NCI-H1930 (cell line): ENCODE results near the gene CDC7.
"Not testable (repeated sequence)": the region's sequence is repeated elsewhere in the genome, so short reads cannot be mapped to it uniquely, and the experiment has no call there.

ENCODE experiments used
- DNase-seq, 2 experiments: peaks; one replicate each; lab custom pipeline; 2025; lab: John Stamatoyannopoulos, UW

Gene CDC7

GRCh38 chr1:91511386-91511785 is 10.7 kb downstream of the CDC7 start:
- DNase-seq, result no peak

GRCh38 chr1:91513160-91513559 is 12.5 kb downstream of the CDC7 start:
- DNase-seq, result no peak

GRCh38 chr1:91513706-91514105 is 13.1 kb downstream of the CDC7 start:
- DNase-seq, result no peak

- DNase-seq, result no peak
These were observed 15.3 kb downstream of the CDC7 start for GRCh38 chr1:91515994-91516393.

- not testable (repeated sequence) for DNase-seq
These were observed 16.0 kb downstream of the CDC7 start for GRCh38 chr1:91516605-91517004.

GRCh38 chr1:91519167-91519566 is 18.5 kb downstream of the CDC7 start:
- DNase-seq, result not testable (repeated sequence)

GRCh38 chr1:91520942-91521507 is 20.4 kb downstream of the CDC7 start:
- DNase-seq, result no peak

- no peak for DNase-seq
These were observed 22.8 kb downstream of the CDC7 start for GRCh38 chr1:91523482-91523881.

GRCh38 chr1:91526496-91526895 is 25.8 kb downstream of the CDC7 start:
- no peak for DNase-seq

- DNase-seq, result no peak
These were observed 26.7 kb downstream of the CDC7 start for GRCh38 chr1:91527266-91527765.

GRCh38 chr1:91527781-91528180 is 27.1 kb downstream of the CDC7 start:
- no peak for DNase-seq

GRCh38 chr1:91529856-91530255 is 29.2 kb downstream of the CDC7 start:
- no peak for DNase-seq

GRCh38 chr1:91533361-91534024 is 32.8 kb downstream of the CDC7 start:
- DNase-seq, result no peak

GRCh38 chr1:91535441-91535840 is 34.8 kb downstream of the CDC7 start:
- DNase-seq, result no peak

GRCh38 chr1:91537281-91537986 is 36.8 kb downstream of the CDC7 start:
- DNase-seq, result no peak

GRCh38 chr1:91537987-91538304 is 37.3 kb downstream of the CDC7 start:
- no peak for DNase-seq

- no peak for DNase-seq
These were observed 40.3 kb downstream of the CDC7 start for GRCh38 chr1:91540910-91541309.

GRCh38 chr1:91541918-91542533 is 41.4 kb downstream of the CDC7 start:
- DNase-seq, result no peak

- no peak for DNase-seq
These were observed 45.1 kb downstream of the CDC7 start for GRCh38 chr1:91545506-91546300.

GRCh38 chr1:91546301-91546581 is 45.6 kb downstream of the CDC7 start:
- no peak for DNase-seq

GRCh38 chr1:91546876-91547275 is 46.2 kb downstream of the CDC7 start:
- DNase-seq, result no peak

GRCh38 chr1:91548376-91549040 is 47.9 kb downstream of the CDC7 start:
- no peak for DNase-seq
